Measurements from ENCODE around the gene RASSF8.

DNA sequence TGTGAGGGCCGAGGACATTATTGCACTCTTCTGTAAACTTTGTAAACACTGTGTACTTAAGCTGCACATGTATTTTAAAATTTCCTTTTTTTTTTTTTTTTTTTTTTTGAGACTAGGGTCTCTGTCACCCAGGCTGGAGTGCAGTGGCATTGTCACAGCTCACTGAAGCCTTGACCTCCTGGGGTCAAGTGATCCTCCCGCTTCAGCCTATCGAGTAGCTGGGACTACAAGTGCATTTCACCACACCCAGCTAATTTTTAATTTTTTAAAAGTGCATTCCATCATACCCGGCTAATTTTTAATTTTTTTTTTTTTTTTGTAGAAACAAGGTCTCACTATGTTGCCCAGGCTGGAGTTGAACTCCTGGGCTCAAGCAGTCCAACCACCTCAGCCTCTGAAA, 42.4 kb downstream of the RASSF8 start:
- TF ChIP-seq, protein P1, sequence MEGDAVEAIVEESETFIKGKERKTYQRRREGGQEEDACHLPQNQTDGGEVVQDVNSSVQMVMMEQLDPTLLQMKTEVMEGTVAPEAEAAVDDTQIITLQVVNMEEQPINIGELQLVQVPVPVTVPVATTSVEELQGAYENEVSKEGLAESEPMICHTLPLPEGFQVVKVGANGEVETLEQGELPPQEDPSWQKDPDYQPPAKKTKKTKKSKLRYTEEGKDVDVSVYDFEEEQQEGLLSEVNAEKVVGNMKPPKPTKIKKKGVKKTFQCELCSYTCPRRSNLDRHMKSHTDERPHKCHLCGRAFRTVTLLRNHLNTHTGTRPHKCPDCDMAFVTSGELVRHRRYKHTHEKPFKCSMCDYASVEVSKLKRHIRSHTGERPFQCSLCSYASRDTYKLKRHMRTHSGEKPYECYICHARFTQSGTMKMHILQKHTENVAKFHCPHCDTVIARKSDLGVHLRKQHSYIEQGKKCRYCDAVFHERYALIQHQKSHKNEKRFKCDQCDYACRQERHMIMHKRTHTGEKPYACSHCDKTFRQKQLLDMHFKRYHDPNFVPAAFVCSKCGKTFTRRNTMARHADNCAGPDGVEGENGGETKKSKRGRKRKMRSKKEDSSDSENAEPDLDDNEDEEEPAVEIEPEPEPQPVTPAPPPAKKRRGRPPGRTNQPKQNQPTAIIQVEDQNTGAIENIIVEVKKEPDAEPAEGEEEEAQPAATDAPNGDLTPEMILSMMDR (conservative IDR thresholded peaks at IDR 0.05; ENCODE audit: low read length): no peak
- TF ChIP-seq EZH2phosphoT487 (IDR thresholded peaks at IDR 0.05; ENCODE audit: borderline replicate concordance, low read depth, low read length): no peak

All from OCI-LY7 (cell line).